Stimulated activated CD4-positive, alpha-beta T cell treated with anti-CD3 and anti-CD28 coated beads, Interleukin-4, amount 100 ng/mL, for 24 hours (primary cell): ENCODE measurements around the gene MORN5.

Source experiments
- DNase-seq: peaks from one replicate; pipeline ENCODE4 v3.0.0-alpha.2; 2020

The MORN5 gene

GRCh38 chr9:122218071-122218934 is 58.6 kb downstream of the MORN5 start:
- no peak for DNase-seq

GRCh38 chr9:122218935-122219855 is 59.5 kb downstream of the MORN5 start:
- no peak for DNase-seq

DNA sequence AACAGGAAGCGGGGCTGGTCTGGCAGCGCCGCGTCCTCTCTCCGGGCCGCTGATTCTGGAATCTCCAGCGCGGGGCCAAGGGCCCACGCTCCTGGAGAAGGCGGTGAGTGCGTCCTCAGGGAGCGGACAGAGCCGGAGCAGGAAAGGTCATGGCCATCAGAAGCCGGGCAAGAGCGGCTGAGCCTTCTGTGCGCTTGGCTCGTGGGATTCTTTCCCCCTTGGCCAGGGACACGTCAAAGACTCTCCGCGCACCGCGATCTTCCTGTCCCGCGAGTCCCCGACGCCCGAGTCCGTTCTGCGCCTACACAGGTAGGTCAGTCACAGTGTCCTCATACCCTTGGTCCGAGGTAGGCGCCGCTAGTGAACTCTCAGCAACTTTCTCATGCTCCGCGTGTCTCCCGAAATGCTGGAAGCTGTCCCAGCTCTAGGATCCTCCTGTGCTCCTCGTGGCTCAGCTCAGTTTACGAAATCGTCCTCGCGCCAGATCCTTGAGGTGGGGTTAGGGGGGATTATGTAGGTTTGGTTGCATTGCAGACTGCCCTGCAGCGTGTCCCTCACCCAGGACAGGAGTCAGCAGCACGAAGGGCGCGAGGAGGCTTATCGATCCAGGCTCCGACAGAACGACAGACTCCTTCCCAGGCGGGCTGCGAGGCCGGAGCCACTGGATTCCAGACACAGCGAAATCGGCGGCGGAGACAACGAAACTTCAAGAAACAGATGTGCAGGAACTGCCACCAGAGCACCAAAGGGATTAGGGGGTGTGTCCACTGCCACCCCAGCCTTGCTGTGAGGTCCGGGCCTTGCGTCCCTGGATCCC is 60.4 kb downstream of the MORN5 start:
- no peak for DNase-seq

DNA sequence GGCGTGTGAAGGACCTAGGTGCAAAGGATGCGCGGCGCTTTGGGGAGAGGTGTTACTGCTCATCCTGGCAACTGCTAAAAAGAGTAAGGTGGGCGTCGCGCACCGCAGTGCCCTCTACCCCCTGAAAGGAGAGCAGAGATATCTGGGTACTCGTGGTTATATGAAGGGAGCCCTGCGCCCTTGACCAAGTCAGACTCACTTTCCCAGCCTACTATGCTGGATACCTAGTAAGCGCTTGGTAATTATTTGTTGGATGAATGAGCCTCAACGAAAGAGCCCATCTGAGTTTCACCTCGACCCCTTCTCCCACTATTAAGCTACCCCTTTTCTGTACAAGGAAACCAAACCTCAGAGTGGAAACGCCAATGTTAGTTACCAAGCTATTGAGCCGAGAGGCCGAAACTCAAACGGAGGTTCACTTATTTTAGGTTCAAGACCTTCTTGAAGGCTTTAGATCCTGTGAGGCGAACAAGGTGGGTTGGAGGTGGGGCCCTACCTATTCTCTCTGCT is 61.0 kb downstream of the MORN5 start:
- no peak for DNase-seq

GRCh38 chr9:122221183-122221811 is 61.6 kb downstream of the MORN5 start:
- no peak for DNase-seq

- no peak for DNase-seq
Observed at GRCh38 chr9:122222791-122223190, 63.1 kb downstream of the MORN5 start.

GRCh38 chr9:122223435-122223834 is 63.7 kb downstream of the MORN5 start:
- DNase-seq = no peak

- no peak for DNase-seq
Observed at GRCh38 chr9:122225312-122226141, 65.8 kb downstream of the MORN5 start.

GRCh38 chr9:122226142-122226757 is 66.5 kb downstream of the MORN5 start:
- no peak for DNase-seq

DNA sequence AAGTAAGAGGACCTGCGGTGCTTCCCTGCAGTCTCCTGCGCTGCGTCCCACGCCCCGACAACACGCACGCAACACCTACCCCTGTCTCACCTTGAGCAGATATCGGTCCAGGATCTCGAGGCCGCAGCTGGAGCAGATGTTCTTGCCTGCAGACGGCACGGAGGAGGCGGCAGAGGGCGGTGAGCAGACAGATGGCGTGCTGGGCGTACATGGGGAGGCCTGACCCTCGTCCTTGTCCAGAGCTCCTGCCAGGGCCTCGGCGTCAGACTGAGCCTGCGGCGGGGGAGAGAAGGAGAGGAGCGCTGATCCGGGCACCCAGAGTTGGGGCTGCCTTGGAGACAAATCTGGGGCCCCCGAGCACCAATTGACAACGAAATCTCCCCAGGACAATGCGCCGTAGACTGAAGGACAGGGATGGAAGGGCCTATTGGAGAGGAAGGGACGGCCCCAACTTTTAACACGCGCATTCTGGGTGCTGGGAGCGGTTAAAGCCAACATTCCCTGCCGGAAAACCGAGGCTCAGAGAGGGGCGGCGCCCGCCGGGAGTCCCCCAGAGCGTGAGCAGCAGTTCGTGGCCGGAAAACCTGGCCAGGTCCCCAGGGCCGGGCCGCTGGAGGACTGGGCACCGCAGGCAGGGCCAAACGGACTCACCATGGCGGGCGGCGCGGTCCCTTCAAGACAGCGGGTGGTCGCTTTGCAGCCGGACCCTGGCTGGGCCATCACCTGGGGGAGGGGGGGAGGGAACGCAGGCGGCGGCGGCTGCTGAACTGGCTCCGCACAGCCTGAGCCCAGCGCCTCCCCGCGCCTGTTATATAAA is 67.3 kb downstream of the MORN5 start:
- DNase-seq = no peak

- DNase-seq = no peak
Observed at GRCh38 chr9:122227575-122227900, 67.8 kb downstream of the MORN5 start.

DNA sequence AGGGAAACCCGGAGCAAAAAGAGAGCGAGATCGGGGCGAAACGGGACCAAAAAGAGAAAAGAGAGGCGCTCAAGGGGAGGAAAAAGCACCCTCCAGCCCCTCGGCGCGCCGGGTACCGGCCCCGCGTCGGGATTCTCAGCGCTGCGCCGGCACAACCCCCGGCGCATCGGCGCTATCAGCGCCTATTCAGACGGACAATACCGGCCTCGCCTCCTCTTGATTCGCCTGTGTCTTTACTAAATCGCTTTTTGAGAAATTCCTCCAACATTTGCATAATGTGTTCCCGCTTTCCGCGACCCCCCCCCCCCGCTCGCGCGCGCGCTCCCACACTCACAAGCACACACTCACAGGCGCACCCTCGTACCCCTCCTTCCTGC is 68.5 kb downstream of the MORN5 start:
- DNase-seq = no peak

DNA sequence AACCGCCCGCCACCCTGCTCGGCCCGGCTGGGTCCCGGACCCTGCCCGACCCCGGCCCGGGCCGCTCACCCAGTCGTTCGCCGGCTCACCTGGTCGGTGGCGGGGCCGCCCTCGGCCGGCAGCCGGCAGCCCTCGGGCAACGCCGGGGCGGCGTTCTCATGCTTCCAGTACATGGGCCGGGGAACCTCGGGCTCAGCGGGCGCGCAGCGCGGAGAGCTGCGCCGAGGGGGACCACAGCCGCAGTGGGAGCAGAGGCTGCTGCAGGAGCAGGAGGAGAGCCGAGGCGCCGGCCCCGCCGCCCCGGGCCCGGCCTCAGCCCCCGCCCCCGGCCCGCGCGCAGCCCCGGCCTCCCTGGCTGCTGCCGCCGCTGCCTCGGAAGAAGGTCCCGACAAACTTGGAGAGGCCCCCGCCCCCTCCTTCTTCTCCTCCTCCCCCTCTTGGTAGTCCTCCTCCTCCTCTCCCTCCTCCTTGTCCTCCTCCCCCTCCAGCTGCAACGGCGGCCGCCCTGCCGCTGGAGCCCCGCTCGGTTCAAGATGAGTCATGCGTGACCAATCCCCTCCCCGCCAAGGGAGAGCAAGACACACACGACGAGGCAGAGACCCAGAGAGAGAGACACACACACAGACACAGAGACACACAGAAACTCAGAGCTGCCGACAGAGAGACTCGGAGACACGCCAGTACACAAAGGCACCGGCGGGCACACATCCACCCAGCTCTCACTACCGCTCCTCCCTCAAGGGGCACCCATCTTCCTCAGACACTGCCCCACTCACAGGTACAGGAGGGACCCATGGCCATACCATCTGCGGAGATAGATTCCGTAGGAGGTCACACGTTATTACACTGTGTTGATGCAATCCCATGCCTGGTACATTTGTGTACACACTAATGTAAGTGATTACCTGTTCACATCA is 69.1 kb downstream of the MORN5 start, which contains the start of gene LHX6:
Gene LHX6 (minus strand): TSS at position 390 of the 917 bp plus-strand sequence. CDS start 217 bp downstream, at position 173.
- DNase-seq = no peak

- no peak for DNase-seq
Observed at GRCh38 chr9:122229485-122229837, 69.8 kb downstream of the MORN5 start.

GRCh38 chr9:122232796-122233306 is 73.1 kb downstream of the MORN5 start:
- DNase-seq = no peak

- DNase-seq = no peak
Observed at GRCh38 chr9:122234022-122234748, 74.5 kb downstream of the MORN5 start.

DNA sequence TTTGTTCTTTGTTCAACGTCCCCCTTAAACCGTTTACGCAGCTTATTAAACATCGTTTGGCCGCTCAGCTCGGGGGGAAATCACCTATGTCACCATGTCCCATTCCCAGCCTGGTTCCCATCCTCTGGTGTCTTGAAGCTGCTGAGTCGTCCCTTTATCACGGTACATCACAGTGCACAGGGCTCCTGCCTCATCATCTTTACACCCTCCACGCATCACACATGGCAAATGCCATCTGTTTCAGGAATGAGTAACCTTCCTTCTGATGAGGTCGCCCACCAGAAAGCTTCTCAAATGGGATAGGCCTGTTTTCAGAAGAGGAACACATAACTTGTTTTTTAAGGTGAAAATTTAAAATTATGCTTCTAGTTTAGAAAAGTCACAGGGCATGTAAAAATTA is 77.0 kb downstream of the MORN5 start:
- no peak for DNase-seq

GRCh38 chr9:122239722-122240121 is 80.0 kb downstream of the MORN5 start:
- no peak for DNase-seq
